Measurements from ENCODE around the gene MCIDAS.

DNA sequence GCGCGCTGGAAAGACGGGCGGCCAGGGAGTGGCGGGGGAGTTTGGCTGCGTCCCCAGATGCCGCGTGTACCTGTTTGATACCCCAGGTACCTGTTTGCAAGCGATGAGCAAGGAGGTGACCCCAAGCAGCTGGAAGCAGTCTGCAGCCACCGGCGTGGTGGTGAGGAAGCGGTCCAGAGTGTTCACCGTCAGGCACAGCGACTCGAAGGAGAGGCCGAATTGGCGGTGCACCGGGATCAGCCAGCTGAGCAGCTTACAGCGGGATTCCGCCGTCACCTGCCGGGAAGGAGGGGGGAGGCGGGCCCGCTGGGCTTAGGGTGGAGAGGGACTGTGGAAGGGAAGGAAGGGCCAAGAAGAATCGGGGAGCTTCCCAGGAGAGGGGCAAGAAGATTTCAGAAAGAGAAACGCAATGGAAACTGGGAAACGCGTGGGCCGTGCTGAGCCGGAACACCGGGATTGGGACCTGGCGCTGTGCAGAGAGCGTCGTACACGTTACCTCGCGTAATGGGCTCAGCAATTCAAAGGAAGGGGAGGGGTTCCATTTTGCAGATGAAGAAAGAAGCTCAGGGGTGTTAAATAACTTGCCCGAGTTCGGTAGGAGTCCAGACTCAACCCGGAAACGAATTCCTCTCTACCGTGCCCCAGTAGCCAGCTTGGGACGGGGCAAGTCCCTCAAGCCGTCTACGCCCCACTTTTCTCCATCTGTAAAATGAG is 5.3 kb upstream of the MCIDAS start:
- TF ChIP-seq POLR2A (IDR thresholded peaks at IDR 0.05), result no peak
- TF ChIP-seq, protein P1, sequence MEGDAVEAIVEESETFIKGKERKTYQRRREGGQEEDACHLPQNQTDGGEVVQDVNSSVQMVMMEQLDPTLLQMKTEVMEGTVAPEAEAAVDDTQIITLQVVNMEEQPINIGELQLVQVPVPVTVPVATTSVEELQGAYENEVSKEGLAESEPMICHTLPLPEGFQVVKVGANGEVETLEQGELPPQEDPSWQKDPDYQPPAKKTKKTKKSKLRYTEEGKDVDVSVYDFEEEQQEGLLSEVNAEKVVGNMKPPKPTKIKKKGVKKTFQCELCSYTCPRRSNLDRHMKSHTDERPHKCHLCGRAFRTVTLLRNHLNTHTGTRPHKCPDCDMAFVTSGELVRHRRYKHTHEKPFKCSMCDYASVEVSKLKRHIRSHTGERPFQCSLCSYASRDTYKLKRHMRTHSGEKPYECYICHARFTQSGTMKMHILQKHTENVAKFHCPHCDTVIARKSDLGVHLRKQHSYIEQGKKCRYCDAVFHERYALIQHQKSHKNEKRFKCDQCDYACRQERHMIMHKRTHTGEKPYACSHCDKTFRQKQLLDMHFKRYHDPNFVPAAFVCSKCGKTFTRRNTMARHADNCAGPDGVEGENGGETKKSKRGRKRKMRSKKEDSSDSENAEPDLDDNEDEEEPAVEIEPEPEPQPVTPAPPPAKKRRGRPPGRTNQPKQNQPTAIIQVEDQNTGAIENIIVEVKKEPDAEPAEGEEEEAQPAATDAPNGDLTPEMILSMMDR (IDR thresholded peaks at IDR 0.05), result no peak

Data from prostate gland (tissue), 2 donors.